ENCODE measurements around the gene ANKRD10.

The ANKRD10 gene

DNA sequence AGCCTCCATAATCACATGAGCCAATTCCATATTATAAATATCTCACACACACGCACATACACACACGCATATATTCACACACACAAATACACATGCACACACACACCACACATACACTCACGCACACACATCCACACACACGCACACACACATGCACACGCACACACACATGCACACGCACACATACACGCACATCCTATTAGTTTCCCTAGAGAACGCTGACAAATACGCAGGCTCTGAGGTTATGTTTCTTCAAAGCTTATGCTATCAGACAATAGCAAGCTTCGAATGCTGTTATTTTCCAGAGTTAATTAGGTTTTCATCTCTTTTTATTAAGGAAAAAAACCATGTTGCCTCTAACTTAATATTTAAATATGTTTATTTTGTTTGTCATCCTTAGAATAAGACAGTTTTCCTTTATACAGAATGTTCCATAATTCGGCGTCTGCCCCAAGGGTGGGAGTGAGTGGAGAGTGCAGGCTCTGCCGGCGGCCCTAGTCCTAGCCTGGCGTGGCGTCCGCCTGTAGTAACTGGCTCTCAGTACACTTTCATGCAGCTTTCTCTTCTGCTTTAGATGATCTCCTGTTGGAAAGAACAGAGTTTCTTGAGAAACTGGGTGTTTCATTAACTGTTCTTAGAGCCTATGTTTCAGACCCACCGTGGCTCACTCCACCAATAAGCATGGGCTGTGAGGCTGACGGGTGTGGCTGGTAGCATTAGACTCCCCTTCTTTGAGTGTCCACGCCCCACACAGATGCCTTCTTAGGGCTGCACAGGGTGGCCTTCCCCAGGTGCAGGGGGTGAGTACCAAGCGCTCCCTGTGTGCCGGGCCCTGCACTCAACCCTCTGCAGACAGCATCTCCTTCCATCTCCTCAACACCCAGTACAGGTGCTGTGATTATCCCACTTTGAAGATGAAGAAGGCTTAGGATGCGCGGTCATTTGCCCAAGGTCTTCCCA lies 30.4 kb upstream of the ANKRD10 start:
- no peak overlapping the region for H3K4me3 ChIP-seq (ENCODE audit: low read depth, low read length)
- no peaks in the 10 kb centered on the region for H3K9me3 ChIP-seq
- H3K4me1 ChIP-seq = no peaks in the 10 kb centered on the region
- peaks cover 3% of the 10 kb centered on the region; the same call in 1 of the 2 replicates for H3K27me3 ChIP-seq
- H3K36me3 ChIP-seq = no peaks in the 10 kb centered on the region
- TF ChIP-seq, protein P1, sequence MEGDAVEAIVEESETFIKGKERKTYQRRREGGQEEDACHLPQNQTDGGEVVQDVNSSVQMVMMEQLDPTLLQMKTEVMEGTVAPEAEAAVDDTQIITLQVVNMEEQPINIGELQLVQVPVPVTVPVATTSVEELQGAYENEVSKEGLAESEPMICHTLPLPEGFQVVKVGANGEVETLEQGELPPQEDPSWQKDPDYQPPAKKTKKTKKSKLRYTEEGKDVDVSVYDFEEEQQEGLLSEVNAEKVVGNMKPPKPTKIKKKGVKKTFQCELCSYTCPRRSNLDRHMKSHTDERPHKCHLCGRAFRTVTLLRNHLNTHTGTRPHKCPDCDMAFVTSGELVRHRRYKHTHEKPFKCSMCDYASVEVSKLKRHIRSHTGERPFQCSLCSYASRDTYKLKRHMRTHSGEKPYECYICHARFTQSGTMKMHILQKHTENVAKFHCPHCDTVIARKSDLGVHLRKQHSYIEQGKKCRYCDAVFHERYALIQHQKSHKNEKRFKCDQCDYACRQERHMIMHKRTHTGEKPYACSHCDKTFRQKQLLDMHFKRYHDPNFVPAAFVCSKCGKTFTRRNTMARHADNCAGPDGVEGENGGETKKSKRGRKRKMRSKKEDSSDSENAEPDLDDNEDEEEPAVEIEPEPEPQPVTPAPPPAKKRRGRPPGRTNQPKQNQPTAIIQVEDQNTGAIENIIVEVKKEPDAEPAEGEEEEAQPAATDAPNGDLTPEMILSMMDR (IDR thresholded peaks at IDR 0.05; ENCODE audit: low read depth, low read length) = no peak
- no peak for DNase-seq

DNA sequence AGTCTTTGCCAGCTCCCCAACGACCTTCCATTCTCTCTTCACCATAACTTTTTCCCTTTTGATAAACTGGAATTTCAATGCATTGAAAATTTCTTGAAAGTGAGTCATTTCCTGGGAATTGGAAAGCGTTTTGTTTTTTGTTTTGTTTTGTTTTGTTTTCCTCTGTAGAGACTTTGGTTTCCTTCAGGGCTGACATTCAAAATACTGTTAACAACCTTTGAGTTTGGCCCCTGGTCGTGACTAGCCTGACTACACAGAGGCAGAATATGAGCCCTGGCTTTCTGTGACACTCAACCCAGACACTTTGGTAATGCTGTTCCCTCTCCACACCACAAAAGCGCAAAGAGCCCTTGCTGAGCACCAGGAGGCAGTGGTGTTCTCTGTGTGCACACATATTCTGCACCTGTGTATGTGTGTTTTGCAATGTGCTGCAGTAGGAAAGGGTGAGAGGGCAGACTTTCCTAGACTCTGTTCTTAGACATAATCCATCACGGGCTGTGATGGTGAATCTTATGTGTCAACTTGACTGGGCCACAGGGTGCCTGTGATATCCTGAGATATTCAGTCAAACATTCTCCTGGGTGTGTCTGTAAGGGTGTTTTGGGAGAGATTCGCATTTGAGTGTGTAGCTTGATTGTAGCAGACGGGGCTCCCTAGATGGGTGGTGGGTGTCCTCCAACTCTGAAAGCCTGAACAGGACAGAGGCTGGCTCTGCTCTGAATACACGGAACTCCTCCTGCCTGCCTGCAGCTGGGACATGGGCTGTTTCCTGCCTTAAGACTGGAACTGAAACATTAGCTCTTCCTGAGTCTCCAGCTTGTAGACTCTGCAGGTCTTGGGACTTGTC lies 29.5 kb upstream of the ANKRD10 start:
- no peaks in the 10 kb centered on the region for H3K36me3 ChIP-seq
- peak; percentile 32 for DNase-seq
- TF ChIP-seq, protein P1 (IDR thresholded peaks at IDR 0.05; ENCODE audit: low read depth, low read length) = peak; percentile 55
- no peaks in the 10 kb centered on the region; the same call in 1 of the 2 replicates for H3K27me3 ChIP-seq
- H3K9me3 ChIP-seq = no peaks in the 10 kb centered on the region
- H3K4me1 ChIP-seq = no peaks in the 10 kb centered on the region
- H3K4me3 ChIP-seq (ENCODE audit: low read depth, low read length) = no peak overlapping the region

DNA sequence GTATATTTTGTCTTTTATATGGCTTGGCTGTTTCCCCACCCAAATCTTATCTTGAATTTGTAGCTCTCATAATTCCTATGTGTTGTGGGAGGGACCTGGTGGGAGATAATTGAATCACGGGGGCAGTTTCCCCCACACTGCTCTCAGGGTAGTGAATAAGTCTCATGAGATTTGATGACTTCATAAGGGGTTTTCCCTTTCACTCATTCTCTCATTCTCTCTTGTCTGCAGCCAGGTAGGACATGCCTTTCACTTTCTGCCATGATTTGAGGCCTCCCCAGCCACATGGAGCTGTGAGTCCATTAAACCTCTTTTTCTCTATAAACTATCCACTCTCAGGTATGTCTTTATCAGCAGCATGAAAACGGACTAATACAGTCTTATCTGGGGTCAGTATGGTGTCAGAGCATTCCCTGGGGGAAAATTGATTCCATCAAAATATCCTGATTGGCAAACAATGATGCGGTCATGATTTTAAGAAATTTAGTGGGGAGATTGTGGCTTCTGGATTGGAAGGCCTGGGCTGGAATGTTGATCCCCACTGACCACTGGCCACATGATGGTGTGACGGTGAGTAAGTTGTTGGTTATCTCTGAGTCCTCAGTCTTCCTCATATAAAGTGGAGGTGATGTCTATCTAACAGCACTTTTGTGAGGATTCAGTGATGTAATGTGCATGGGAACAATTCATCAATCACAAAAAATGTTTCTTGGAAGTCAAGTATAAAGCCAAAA lies 27.5 kb upstream of the ANKRD10 start:
- Histone ChIP-seq H3K4me1 (no peaks in the 10 kb centered on the region), H3K9me3 (no peaks in the 10 kb centered on the region), H3K27me3 (no peaks in the 10 kb centered on the region; the same call in none of the 2 replicates), H3K4me3 (ENCODE audit: low read depth, low read length) (no peak overlapping the region), H3K36me3 (no peaks in the 10 kb centered on the region)
- no peak for DNase-seq
- TF ChIP-seq, protein P1 (IDR thresholded peaks at IDR 0.05; ENCODE audit: low read depth, low read length) = no peak

DNA sequence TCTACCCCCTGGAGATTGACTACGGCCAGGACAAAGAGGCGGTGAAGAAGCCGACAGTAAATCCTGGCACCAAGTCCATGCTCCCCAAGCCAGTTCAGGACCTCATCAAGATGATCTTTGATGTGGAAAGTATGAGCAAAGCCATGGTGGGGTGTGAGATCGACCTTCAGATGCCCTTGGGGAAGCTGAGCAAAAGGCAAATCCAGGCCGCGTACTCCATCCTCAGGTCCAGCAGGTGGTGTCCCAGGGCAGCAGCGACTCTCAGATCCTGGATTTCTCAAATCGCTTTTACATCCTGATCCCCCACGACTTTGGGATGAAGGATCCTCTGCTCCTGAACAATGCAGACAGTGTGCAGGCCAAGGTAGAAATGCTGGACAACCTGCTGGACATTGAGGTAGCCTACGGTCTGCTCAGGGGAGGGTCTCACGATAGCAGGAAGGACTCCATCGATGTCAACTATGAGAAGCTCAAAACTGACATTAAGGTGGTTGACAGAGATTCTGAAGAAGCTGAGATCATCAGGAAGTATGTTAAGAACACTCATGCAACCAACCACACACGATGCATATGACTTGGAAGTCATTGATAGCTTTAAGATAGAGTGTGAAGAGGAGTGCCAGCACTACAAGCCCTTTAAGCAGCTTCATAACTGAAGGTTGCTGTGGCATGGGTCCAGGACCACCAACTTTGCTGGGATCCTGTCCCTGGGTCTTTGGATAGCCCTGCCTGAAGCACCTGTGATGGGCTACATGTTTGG lies 24.0 kb upstream of the ANKRD10 start:
- no peak for DNase-seq
- no peaks in the 10 kb centered on the region for H3K4me1 ChIP-seq
- no peak overlapping the region for H3K4me3 ChIP-seq (ENCODE audit: low read depth, low read length)
- no peaks in the 10 kb centered on the region for H3K36me3 ChIP-seq
- TF ChIP-seq, protein P1 (IDR thresholded peaks at IDR 0.05; ENCODE audit: low read depth, low read length) = no peak
- no peaks in the 10 kb centered on the region for H3K9me3 ChIP-seq
- peaks cover 6% of the 10 kb centered on the region for H3K27me3 ChIP-seq

DNA sequence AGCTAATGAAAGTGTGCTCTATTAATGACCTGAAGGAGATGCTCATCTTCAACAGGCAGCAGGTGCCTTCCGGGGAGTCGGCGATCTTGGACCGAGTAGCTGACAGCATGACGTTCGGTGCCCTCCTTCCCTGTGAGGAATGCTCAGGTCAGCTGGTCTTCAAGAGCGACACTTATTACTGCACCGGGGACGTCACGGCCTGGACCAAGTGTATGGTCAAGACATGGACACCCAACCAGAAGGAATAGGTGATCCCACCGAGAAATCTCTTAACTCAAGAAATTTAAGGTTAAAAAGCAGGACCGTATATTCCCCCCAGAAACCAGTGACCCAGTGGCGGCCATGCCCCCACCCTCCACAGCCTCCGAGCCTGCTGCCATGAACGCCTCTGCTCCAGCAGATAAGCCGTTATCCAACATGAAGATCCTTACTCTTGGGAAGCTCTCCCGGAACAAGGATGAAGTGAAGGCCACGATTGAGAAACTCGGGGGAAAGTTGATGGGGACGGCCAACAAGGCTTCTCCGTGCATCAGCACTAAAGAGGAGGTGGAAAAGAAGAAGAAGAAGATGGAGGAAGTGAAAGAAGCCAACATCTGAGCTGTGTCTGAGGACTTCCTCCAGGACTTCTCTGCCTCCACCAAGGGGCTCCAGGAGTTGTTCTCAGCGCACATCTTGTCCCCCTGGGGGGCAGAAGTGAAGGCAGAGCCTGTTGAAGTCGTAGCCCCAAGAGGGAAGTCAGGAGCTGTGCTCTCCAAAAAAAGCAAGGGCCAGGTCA lies 22.8 kb upstream of the ANKRD10 start:
- Histone ChIP-seq H3K4me3 (ENCODE audit: low read depth, low read length) (no peak overlapping the region), H3K4me1 (no peaks in the 10 kb centered on the region), H3K36me3 (no peaks in the 10 kb centered on the region), H3K27me3 (peaks cover 6% of the 10 kb centered on the region), H3K9me3 (no peaks in the 10 kb centered on the region; the same call in 1 of the 2 replicates)
- TF ChIP-seq, protein P1 (IDR thresholded peaks at IDR 0.05; ENCODE audit: low read depth, low read length) = no peak
- DNase-seq = no peak
